ENCODE measurements around the gene CNBD2. TPM values are rescaled to one million over a fixed set of nuclear protein-coding genes. Genes with fewer than 3 reads are reported as not detected.

CNBD2 gene
- total and polyA plus RNA-seq, 7 experiments from 2014 or later, result 2.6 to 10.6 (median 7.7) TPM

- Mint-ChIP-seq H3K27me3 (peaks cover 0 to 11% (median 0%) of the 10 kb centered on the region in 5 donors), H3K36me3 (peaks cover 0 to 3% (median 0%) of the 10 kb centered on the region in 5 donors), H3K27ac (no peak overlapping the region), H3K4me1 (no peaks in the 10 kb centered on the region), H3K4me3 (no peak overlapping the region), H3K9me3 (peaks cover 0 to 2% (median 0%) of the 10 kb centered on the region in 11 donors)
- DNase-seq (no peak), ATAC-seq (no peak)
- Histone ChIP-seq H3K4me1 (ENCODE audit: control insufficient read depth in 2 of 2, insufficient read depth in 2 of 2, low read length in 2 of 2) (no peaks in the 10 kb centered on the region), H3K9me3 (ENCODE audit: control insufficient read depth in 2 of 3, low read length in 3 of 3) (no peaks in the 10 kb centered on the region), H3K27ac (ENCODE audit: low read depth, low read length) (no peak overlapping the region), H3K27me3 (ENCODE audit: control insufficient read depth in 2 of 2, insufficient read depth in 2 of 2, low read length in 2 of 2) (no peaks in the 10 kb centered on the region), H3K4me3 (ENCODE audit: low read length) (no peak overlapping the region), H3K36me3 (ENCODE audit: control insufficient read depth in 2 of 3, insufficient read depth in 3 of 3, low read length in 3 of 3) (no peaks in the 10 kb centered on the region)
- POLR2A ChIA-PET, result interaction anchor here (0.6 kb wide), 1 partner anchor 18 kb away, joined by 3 read pairs; no protein-coding TSS in a partner anchor
- CTCF ChIA-PET, result interaction anchor here (1.3 kb wide), 1 partner anchor 103 kb away, joined by 3 read pairs; no protein-coding TSS in a partner anchor
- intact Hi-C loops (cut with micrococcal nuclease), result no loop called here
These were observed 67.4 kb downstream of the CNBD2 start for GRCh38 chr20:36035745-36036144.

- Histone ChIP-seq H3K9me3 (ENCODE audit: control insufficient read depth in 2 of 3, low read length in 3 of 3) (no peaks in the 10 kb centered on the region), H3K4me1 (ENCODE audit: control insufficient read depth in 2 of 2, insufficient read depth in 2 of 2, low read length in 2 of 2) (no peaks in the 10 kb centered on the region), H3K4me3 (ENCODE audit: low read length) (no peak overlapping the region), H3K36me3 (ENCODE audit: control insufficient read depth in 2 of 3, insufficient read depth in 3 of 3, low read length in 3 of 3) (no peaks in the 10 kb centered on the region), H3K27me3 (ENCODE audit: control insufficient read depth in 2 of 2, insufficient read depth in 2 of 2, low read length in 2 of 2) (no peaks in the 10 kb centered on the region), H3K27ac (ENCODE audit: low read depth, low read length) (no peak overlapping the region)
- H3K4me1 Mint-ChIP-seq, result peaks cover 0 to 2% (median 0%) of the 10 kb centered on the region in 7 donors
- no peak overlapping the region for H3K4me3 Mint-ChIP-seq
- ChIA-PET CTCF (no interaction called here), POLR2A (no interaction called here)
- H3K36me3 Mint-ChIP-seq, result peaks cover 0 to 6% (median 0%) of the 10 kb centered on the region in 5 donors
- DNase-seq (no peak), ATAC-seq (no peak)
- intact Hi-C loops (cut with micrococcal nuclease), result no loop called here
- H3K27ac Mint-ChIP-seq, result no peak overlapping the region
- peaks cover 0 to 2% (median 0%) of the 10 kb centered on the region in 11 donors for H3K9me3 Mint-ChIP-seq
- peaks cover 0 to 10% (median 0%) of the 10 kb centered on the region in 5 donors for H3K27me3 Mint-ChIP-seq
These were observed 68.3 kb downstream of the CNBD2 start for GRCh38 chr20:36036688-36037087.

- intact Hi-C loops (cut with micrococcal nuclease), result no loop called here
- Mint-ChIP-seq H3K27me3 (peaks cover 0 to 5% (median 0%) of the 10 kb centered on the region in 5 donors), H3K4me3 (no peak overlapping the region), H3K36me3 (peaks cover 0 to 13% (median 5%) of the 10 kb centered on the region in 5 donors), H3K9me3 (peaks cover 0 to 2% (median 0%) of the 10 kb centered on the region in 11 donors), H3K27ac (no peak overlapping the region), H3K4me1 (peaks cover 0 to 9% (median 4%) of the 10 kb centered on the region in 7 donors)
- no peak for DNase-seq
- Histone ChIP-seq H3K27me3 (ENCODE audit: control insufficient read depth in 2 of 2, insufficient read depth in 2 of 2, low read length in 2 of 2) (no peaks in the 10 kb centered on the region), H3K27ac (ENCODE audit: low read depth, low read length) (no peak overlapping the region), H3K9me3 (ENCODE audit: control insufficient read depth in 2 of 3, low read length in 3 of 3) (no peaks in the 10 kb centered on the region), H3K36me3 (ENCODE audit: control insufficient read depth in 2 of 3, insufficient read depth in 3 of 3, low read length in 3 of 3) (no peaks in the 10 kb centered on the region), H3K4me3 (ENCODE audit: low read length) (no peak overlapping the region), H3K4me1 (ENCODE audit: control insufficient read depth in 2 of 2, insufficient read depth in 2 of 2, low read length in 2 of 2) (no peaks in the 10 kb centered on the region)
- ChIA-PET CTCF (no interaction called here), POLR2A (interaction anchor here (0.6 kb wide), 1 partner anchor 219 kb away, joined by 5 read pairs; no protein-coding TSS in a partner anchor)
- peak; percentile 52 for ATAC-seq
These were observed 72.2 kb downstream of the CNBD2 start for GRCh38 chr20:36040571-36040970.

- Mint-ChIP-seq H3K27me3 (peaks cover 0 to 5% (median 0%) of the 10 kb centered on the region in 5 donors), H3K4me3 (no peak overlapping the region), H3K4me1 (peaks cover 20 to 30% (median 24%) of the 10 kb centered on the region in 7 donors), H3K27ac (peak overlapping the region in 2 of 9 donors; percentile 14 to 38), H3K36me3 (peaks cover 0 to 25% (median 10%) of the 10 kb centered on the region in 5 donors), H3K9me3 (peaks cover 0 to 2% (median 0%) of the 10 kb centered on the region in 11 donors)
- ChIA-PET POLR2A (no interaction called here), CTCF (no interaction called here)
- no peak for DNase-seq
- no peak for ATAC-seq
- Histone ChIP-seq H3K27me3 (ENCODE audit: control insufficient read depth in 2 of 2, insufficient read depth in 2 of 2, low read length in 2 of 2) (no peaks in the 10 kb centered on the region), H3K27ac (ENCODE audit: low read depth, low read length) (no peak overlapping the region), H3K9me3 (ENCODE audit: control insufficient read depth in 2 of 3, low read length in 3 of 3) (no peaks in the 10 kb centered on the region), H3K4me1 (ENCODE audit: control insufficient read depth in 2 of 2, insufficient read depth in 2 of 2, low read length in 2 of 2) (peaks cover 0 to under 1% of the 10 kb centered on the region in 2 donors), H3K36me3 (ENCODE audit: control insufficient read depth in 2 of 3, insufficient read depth in 3 of 3, low read length in 3 of 3) (no peaks in the 10 kb centered on the region), H3K4me3 (ENCODE audit: low read length) (no peak overlapping the region)
- intact Hi-C loops (cut with micrococcal nuclease), result no loop called here
These were observed 75.1 kb downstream of the CNBD2 start for GRCh38 chr20:36043441-36043840.

DNA sequence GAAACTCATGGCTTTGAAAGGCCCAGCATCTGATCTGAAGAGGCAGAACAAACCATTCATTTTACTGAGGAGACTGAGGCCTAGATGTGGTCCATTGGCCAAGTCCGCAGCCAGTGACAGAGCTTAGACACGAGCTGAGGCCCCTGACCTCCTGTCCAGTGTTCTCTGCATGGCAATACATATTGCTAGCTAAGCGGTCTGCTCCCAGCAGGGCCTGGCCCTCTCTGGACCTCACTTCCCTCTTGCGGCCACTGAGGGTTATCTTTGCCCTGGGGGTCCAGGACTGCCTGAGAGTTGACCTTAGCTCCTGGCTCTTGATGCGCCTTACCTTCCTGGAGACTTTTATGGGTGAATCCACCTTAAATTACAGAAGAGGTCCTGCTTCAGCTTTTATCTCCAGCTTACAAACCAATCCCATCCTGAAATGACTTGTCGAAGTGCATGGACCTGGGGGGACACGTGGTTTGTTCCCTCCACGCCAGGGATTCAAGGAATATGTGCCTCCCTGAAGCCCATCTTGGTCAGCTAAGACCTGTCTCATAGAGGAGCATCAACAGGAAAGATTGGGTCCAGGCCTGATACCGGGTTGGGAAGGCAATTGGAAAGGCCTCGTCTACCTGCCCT lies 75.6 kb downstream of the CNBD2 start:
- H3K4me1 ChIP-seq (ENCODE audit: control insufficient read depth in 2 of 2, insufficient read depth in 2 of 2, low read length in 2 of 2), result peaks cover 0 to 5% of the 10 kb centered on the region in 2 donors
- H3K4me3 Mint-ChIP-seq, result no peak overlapping the region
- ChIA-PET CTCF (interaction anchor here (0.6 kb wide), 1 partner anchor 92 kb away, joined by 5 read pairs; no protein-coding TSS in a partner anchor), POLR2A (no interaction called here)
- no peak overlapping the region for H3K4me3 ChIP-seq (ENCODE audit: low read length)
- peaks cover 0 to 31% (median 16%) of the 10 kb centered on the region in 5 donors for H3K36me3 Mint-ChIP-seq
- H3K27ac Mint-ChIP-seq, result peak overlapping the region in 1 of 9 donors; percentile 14
- no peaks in the 10 kb centered on the region for H3K36me3 ChIP-seq (ENCODE audit: control insufficient read depth in 2 of 3, insufficient read depth in 3 of 3, low read length in 3 of 3)
- H3K9me3 Mint-ChIP-seq, result peaks cover 0 to 2% (median 0%) of the 10 kb centered on the region in 11 donors
- ATAC-seq (no peak), DNase-seq (no peak)
- peaks cover 0 to 2% (median 0%) of the 10 kb centered on the region in 5 donors for H3K27me3 Mint-ChIP-seq
- intact Hi-C loops (cut with micrococcal nuclease), result no loop called here
- no peaks in the 10 kb centered on the region for H3K27me3 ChIP-seq (ENCODE audit: control insufficient read depth in 2 of 2, insufficient read depth in 2 of 2, low read length in 2 of 2)
- H3K27ac ChIP-seq (ENCODE audit: low read depth, low read length), result no peak overlapping the region
- H3K4me1 Mint-ChIP-seq, result peaks cover 26 to 36% (median 29%) of the 10 kb centered on the region in 7 donors
- H3K9me3 ChIP-seq (ENCODE audit: control insufficient read depth in 2 of 3, low read length in 3 of 3), result no peaks in the 10 kb centered on the region

DNA sequence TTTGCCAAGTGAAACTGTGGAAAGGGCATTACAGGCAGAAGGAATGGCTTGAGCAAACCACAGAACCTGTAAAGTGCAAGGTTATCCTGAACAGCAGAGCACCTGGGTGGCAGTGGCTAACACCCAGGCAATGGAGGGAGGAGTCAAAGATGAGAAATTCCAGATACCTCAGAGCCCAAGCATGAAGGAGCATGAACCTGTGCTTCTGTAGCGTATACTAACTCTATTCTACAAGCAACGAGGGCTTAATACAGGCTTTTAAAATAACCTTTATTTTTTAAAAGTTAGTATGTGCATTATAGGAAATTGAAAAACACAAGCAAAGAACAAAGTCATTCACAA lies 77.0 kb downstream of the CNBD2 start:
- no peaks in the 10 kb centered on the region for H3K9me3 ChIP-seq (ENCODE audit: control insufficient read depth in 2 of 3, low read length in 3 of 3)
- Mint-ChIP-seq H3K4me1 (peaks cover 35 to 46% (median 39%) of the 10 kb centered on the region in 7 donors), H3K27me3 (no peaks in the 10 kb centered on the region), H3K27ac (peak overlapping the region in 2 of 9 donors; percentile 43 to 64), H3K9me3 (no peaks in the 10 kb centered on the region), H3K4me3 (no peak overlapping the region), H3K36me3 (peaks cover 0 to 32% (median 16%) of the 10 kb centered on the region in 5 donors)
- H3K4me1 ChIP-seq (ENCODE audit: control insufficient read depth in 2 of 2, insufficient read depth in 2 of 2, low read length in 2 of 2), result peaks cover 0 to 5% of the 10 kb centered on the region in 2 donors
- peaks cover 0 to 2% (median 0%) of the 10 kb centered on the region in 3 experiments for H3K36me3 ChIP-seq (ENCODE audit: control insufficient read depth in 2 of 3, insufficient read depth in 3 of 3, low read length in 3 of 3)
- POLR2A ChIA-PET, result no interaction called here
- no peak overlapping the region for H3K4me3 ChIP-seq (ENCODE audit: low read length)
- DNase-seq (no peak), ATAC-seq (no peak)
- H3K27ac ChIP-seq (ENCODE audit: low read depth, low read length), result no peak overlapping the region
- no peaks in the 10 kb centered on the region for H3K27me3 ChIP-seq (ENCODE audit: control insufficient read depth in 2 of 2, insufficient read depth in 2 of 2, low read length in 2 of 2)
- CTCF ChIA-PET, result no interaction called here
- intact Hi-C loops (cut with micrococcal nuclease), result no loop called here

Data from naive thymus-derived CD4-positive, alpha-beta T cell (primary cell).